Progenitor cell of endocrine pancreas (in vitro differentiated cells): ENCODE measurements around the gene PIBF1. TPM values are rescaled to one million over a fixed set of nuclear protein-coding genes. Genes with fewer than 3 reads are reported as not detected.

Experiments used
- DNase-seq: peaks from one replicate; pipeline ENCODE4 v3.0.0; 2021; ENCODE audit warnings: low spot score; ENCODE audit not compliant: unreplicated experiment
- H3K27ac Mint-ChIP-seq: 2 replicates; pipeline ENCODE4 v1.8.0; 2021; ENCODE audit warnings: mild to moderate bottlenecking, moderate library complexity, mixed read lengths
- H3K27me3 Mint-ChIP-seq: 2 replicates; pipeline ENCODE4 v1.8.0; 2021; ENCODE audit warnings: mixed read lengths
- H3K36me3 Mint-ChIP-seq: 2 replicates; pipeline ENCODE4 v1.8.0; 2022; ENCODE audit warnings: mixed read lengths; ENCODE audit not compliant: insufficient read depth
- H3K4me1 Mint-ChIP-seq: 2 replicates; pipeline ENCODE4 v1.8.0; 2021; ENCODE audit warnings: low read depth, mixed read lengths
- H3K4me3 Mint-ChIP-seq: 2 replicates; pipeline ENCODE4 v1.8.0; 2021; ENCODE audit warnings: low read depth, mild to moderate bottlenecking, moderate library complexity, mixed read lengths
- H3K9me3 Mint-ChIP-seq: 2 replicates; pipeline ENCODE4 v1.8.0; 2021; ENCODE audit warnings: low read depth, mixed read lengths
- CTCF ChIP-seq: fragments of 200-600 bp; sonication (generic); IDR thresholded peaks from one replicate; pipeline ENCODE4 v1.5.0; 2021; ENCODE audit warnings: antibody characterized with exemption, mild to moderate bottlenecking; ENCODE audit not compliant: unreplicated experiment
- total RNA-seq: library from RNA; stranded (reverse); gene quantifications from 2 replicates; pipeline ENCODE4 v1.2.1, GENCODE V29; 2021

The PIBF1 gene
- total RNA-seq, 1 donor from 2014 or later = 28.7 TPM

DNA sequence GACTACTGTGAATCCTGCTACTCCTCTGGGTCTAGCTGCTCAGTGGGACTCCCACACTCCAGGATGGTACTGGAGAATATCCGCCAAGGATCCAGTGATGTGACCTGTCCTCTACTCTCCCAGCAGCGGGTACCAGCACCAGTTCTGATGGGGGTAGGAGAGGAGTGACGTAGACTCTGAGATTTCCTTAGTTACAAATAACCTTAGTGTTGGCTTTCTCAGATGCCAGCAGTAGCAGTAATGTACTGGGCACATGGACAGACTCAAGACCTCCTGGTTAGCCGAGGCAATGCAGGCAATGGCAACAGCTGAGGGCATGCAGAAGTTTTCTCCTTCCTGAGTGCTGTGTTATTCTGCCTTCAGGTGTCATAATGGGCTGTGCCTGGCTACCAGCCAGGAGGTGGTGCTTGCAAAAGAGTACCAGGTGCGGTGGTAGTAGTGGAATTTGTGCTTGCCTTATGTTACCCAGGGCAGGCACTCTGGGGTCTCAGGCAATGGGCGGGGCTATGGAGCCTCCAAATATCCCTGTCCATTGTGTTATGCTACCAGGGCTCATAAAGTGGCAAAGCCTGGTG is 171.5 kb downstream of the PIBF1 start:
- peaks cover 5% of the 10 kb centered on the region for H3K4me1 Mint-ChIP-seq
- H3K27me3 Mint-ChIP-seq = no peaks in the 10 kb centered on the region
- no peak for TF ChIP-seq CTCF
- DNase-seq = no peak
- H3K36me3 Mint-ChIP-seq = peaks cover 24% of the 10 kb centered on the region
- H3K9me3 Mint-ChIP-seq = peaks cover 13% of the 10 kb centered on the region
- no peak overlapping the region for H3K27ac Mint-ChIP-seq
- H3K4me3 Mint-ChIP-seq = no peak overlapping the region

DNA sequence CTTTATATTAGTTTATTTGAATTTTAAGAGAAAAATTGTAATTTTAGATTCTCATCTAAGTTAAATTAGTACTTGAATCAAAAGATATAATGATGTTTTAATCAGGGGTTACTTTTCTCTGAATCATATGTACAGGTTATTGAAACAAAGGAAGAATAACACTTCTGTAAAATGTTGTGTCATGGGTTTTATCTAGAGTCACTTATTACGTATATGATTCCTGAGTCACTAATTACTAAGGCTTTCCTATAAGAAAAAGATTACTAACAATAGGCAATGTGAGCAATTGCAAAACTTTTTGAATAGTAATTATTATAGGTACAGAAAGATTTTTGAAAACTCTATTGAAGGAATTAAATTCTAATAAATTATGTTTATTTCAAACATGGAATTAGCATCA is 177.7 kb downstream of the PIBF1 start:
- no peak overlapping the region for H3K4me3 Mint-ChIP-seq
- no peak for DNase-seq
- H3K9me3 Mint-ChIP-seq = peaks cover 16% of the 10 kb centered on the region
- no peak for TF ChIP-seq CTCF
- peaks cover 25% of the 10 kb centered on the region for H3K36me3 Mint-ChIP-seq
- H3K27me3 Mint-ChIP-seq = no peaks in the 10 kb centered on the region
- H3K27ac Mint-ChIP-seq = peak overlapping the region; percentile 90
- H3K4me1 Mint-ChIP-seq = peaks cover 14% of the 10 kb centered on the region

- peak overlapping the region; percentile 96 for H3K27ac Mint-ChIP-seq
- TF ChIP-seq CTCF = no peak
Measured at GRCh38 chr13:72960114-72960513, 178.2 kb downstream of the PIBF1 start.

DNA sequence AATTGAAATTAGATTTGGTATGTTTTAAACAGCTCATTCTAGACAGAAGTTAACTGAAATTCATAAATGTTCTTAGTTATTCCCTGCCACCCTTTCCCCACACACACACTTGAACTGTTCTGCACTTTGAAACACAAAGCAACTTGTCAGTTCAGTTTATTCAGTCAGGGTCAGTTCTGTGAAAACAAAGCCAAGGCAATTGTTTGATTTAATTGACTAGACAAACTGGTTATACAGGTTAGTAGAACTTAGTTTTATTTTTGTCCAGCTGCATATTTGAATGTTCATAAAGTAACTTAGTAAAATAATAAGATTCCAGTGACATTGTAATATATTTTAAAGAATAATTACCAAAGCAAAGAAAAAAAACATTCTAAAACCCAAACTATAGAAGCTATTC is 178.6 kb downstream of the PIBF1 start:
- H3K36me3 Mint-ChIP-seq = peaks cover 26% of the 10 kb centered on the region
- H3K4me1 Mint-ChIP-seq = peaks cover 14% of the 10 kb centered on the region
- peak overlapping the region; percentile 96 for H3K27ac Mint-ChIP-seq
- no peak for DNase-seq
- peaks cover 16% of the 10 kb centered on the region for H3K9me3 Mint-ChIP-seq
- no peaks in the 10 kb centered on the region for H3K27me3 Mint-ChIP-seq
- H3K4me3 Mint-ChIP-seq = peak overlapping the region; percentile 64
- TF ChIP-seq CTCF = no peak

More at GRCh38 chr13:72960114-72960513, 178.2 kb downstream of the PIBF1 start:
- peak overlapping the region; percentile 64 for H3K4me3 Mint-ChIP-seq
- peaks cover 16% of the 10 kb centered on the region for H3K9me3 Mint-ChIP-seq
- H3K4me1 Mint-ChIP-seq = peaks cover 14% of the 10 kb centered on the region
- peaks cover 25% of the 10 kb centered on the region for H3K36me3 Mint-ChIP-seq
- DNase-seq = no peak
- no peaks in the 10 kb centered on the region for H3K27me3 Mint-ChIP-seq

DNA sequence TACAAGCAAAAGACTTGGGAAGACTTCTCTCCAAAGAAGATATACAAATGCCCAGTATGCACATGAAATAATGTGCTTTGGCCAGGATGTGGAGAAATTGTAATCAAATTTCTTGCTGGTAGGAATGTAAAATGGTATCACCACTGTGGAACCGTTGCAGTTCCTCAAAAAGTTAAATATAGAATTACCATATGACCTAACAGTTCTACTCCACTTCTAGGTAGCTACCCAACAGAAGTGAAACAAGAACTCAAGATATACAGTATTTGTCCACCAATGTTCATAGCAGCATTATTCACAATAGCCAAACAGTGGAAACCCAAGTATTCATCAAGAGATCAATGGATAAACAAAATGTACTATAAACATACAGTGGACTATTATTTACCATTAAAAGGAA is 181.8 kb downstream of the PIBF1 start:
- H3K36me3 Mint-ChIP-seq = peaks cover 10% of the 10 kb centered on the region
- no peak for TF ChIP-seq CTCF
- H3K9me3 Mint-ChIP-seq = peaks cover 4% of the 10 kb centered on the region
- peak overlapping the region; percentile 34 for H3K27ac Mint-ChIP-seq
- DNase-seq = no peak
- H3K4me3 Mint-ChIP-seq = no peak overlapping the region
- no peaks in the 10 kb centered on the region for H3K27me3 Mint-ChIP-seq
- peaks cover 14% of the 10 kb centered on the region for H3K4me1 Mint-ChIP-seq
